ENCODE data around the gene ITGA3. TPM values are rescaled to one million over a fixed set of nuclear protein-coding genes. Genes with fewer than 3 reads are reported as not detected.

ITGA3 gene
- total and polyA plus RNA-seq, 2 of the 13 experiments (the other 11 are each of a cell fraction or from before 2014, with no cell fraction given), result 0.48 to 0.69 TPM

GRCh38 chr17:50075446-50076032, 19.6 kb downstream of the ITGA3 start:
- in situ Hi-C loops (cut with HindIII; ENCODE audit: extremely low pct_ligation_motif_present, low pct_unique_long_range_greater_than_20kb), result no loop called here
- no peak overlapping the region for H3K27ac ChIP-seq (ENCODE audit: extremely low read length, insufficient read depth, low read length)

DNA sequence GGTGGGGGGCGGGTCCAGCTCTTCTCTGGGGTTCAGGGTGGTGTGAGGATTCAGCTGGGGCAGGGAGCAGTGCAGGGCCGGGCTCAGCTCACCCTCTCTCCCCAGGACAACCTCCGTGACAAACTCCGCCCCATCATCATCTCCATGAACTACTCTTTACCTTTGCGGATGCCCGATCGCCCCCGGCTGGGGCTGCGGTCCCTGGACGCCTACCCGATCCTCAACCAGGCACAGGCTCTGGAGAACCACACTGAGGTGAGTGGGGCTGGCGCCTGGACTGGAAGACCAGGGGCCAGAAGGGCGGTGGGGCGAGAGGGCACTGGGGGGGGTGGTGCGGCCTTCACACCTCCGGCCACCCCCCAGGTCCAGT, 20.3 kb downstream of the ITGA3 start:
- CTCF ChIA-PET (ENCODE audit: low intra/inter-chr PET ratio, low total read pairs), result no interaction called here

More at GRCh38 chr17:50075446-50076032, 19.6 kb downstream of the ITGA3 start:
- Histone ChIP-seq H3K36me3 (replicated peaks in 1 of 2; ENCODE audit: control insufficient read depth in 1 of 2, insufficient read depth in 2 of 2, low read length in 2 of 2) (no peaks in the 10 kb centered on the region), H3K9ac (ENCODE audit: insufficient read depth, low read depth, low read length) (no peak overlapping the region), H3K4me1 (ENCODE audit: insufficient read depth, low read length) (no peaks in the 10 kb centered on the region), H3K79me2 (ENCODE audit: insufficient read depth, low read length) (no peaks in the 10 kb centered on the region), H3K4me3 (replicated peaks in 1 of 3; ENCODE audit: insufficient read depth in 1 of 3, low read depth in 2 of 3, low read length in 3 of 3) (no peak overlapping the region), H3K9me3 (ENCODE audit: low read length) (no peaks in the 10 kb centered on the region), H3K27me3 (ENCODE audit: control insufficient read depth in 1 of 2, insufficient read depth in 2 of 2, low read length in 2 of 2) (peaks cover 0 to 26% of the 10 kb centered on the region in 2 experiments; a peak in 2 of 5 replicates), H2AFZ (ENCODE audit: low read length) (no peak overlapping the region), H4K20me1 (ENCODE audit: insufficient read depth, low read length) (peaks cover 3% of the 10 kb centered on the region; the same call in 1 of the 2 replicates), H3K4me2 (ENCODE audit: low read depth, low read length) (no peak overlapping the region)
- DNase-seq (ENCODE audit: low spot score) (no peak), FAIRE-seq (no peak), ATAC-seq (no peak)
- no TSS peak for BruUV-seq (replicated peaks)
- intact Hi-C loops (cut with micrococcal nuclease; ENCODE audit: unreplicated experiment), result no loop called here
- ChIA-PET POLR2A (no interaction called here), CTCF (ENCODE audit: low intra/inter-chr PET ratio, low total read pairs) (no interaction called here)
- WGBS (ENCODE audit: low lambda C conversion rate), result 67% methylated on average over 12 of the region's 16 CpGs
- TF ChIP-seq ARNTL (CRISPR knock-in tag; IDR thresholded peaks at IDR 0.05), result no peak
- no peak for TF ChIP-seq CBX2 (IDR thresholded peaks at IDR 0.05; ENCODE audit: low read depth, low read length)
- TF ChIP-seq CBX2 (CRISPR knock-in tag; IDR thresholded peaks at IDR 0.05; ENCODE audit: low read depth), result no peak
- no peak for TF ChIP-seq ZNF577 (CRISPR knock-in tag; IDR thresholded peaks at IDR 0.05; ENCODE audit: borderline replicate concordance, low read depth)
- TF ChIP-seq ZNF883 (CRISPR knock-in tag; IDR thresholded peaks at IDR 0.05; ENCODE audit: not compliant biosample characterization), result no peak
- TF ChIP-seq KMT2B (CRISPR knock-in tag; IDR thresholded peaks at IDR 0.05), result no peak
- no peak for TF ChIP-seq SUZ12 (IDR thresholded peaks at IDR 0.05; ENCODE audit: low read depth, low read length)
- no peak for TF ChIP-seq ZNF446 (CRISPR knock-in tag; IDR thresholded peaks at IDR 0.05)
- TF ChIP-seq ZNF275 (CRISPR knock-in tag; IDR thresholded peaks at IDR 0.05; ENCODE audit: borderline replicate concordance), result no peak

More for the DNA sequence above, 20.3 kb downstream of the ITGA3 start:
- H3K4me3 ChIP-seq (replicated peaks in 1 of 3; ENCODE audit: insufficient read depth in 1 of 3, low read depth in 2 of 3, low read length in 3 of 3), result no peak overlapping the region
- ATAC-seq (no peak), FAIRE-seq (no peak), DNase-seq (ENCODE audit: low spot score) (no peak)
- TF ChIP-seq KDM5A (IDR thresholded peaks at IDR 0.05; ENCODE audit: borderline replicate concordance, low read length) (no peak), JUN (CRISPR knock-in tag; IDR thresholded peaks at IDR 0.05) (no peak), ISX (CRISPR knock-in tag; conservative IDR thresholded peaks at IDR 0.05) (no peak), HOXA5 (CRISPR knock-in tag; IDR thresholded peaks at IDR 0.05) (no peak), ZSCAN9 (CRISPR knock-in tag; IDR thresholded peaks at IDR 0.05; ENCODE audit: borderline replicate concordance) (no peak), FOXK2 (IDR thresholded peaks at IDR 0.05) (no peak), KLF11 (CRISPR knock-in tag; IDR thresholded peaks at IDR 0.05) (no peak), ZBTB21 (CRISPR knock-in tag; IDR thresholded peaks at IDR 0.05) (no peak), HOXA9 (CRISPR knock-in tag; IDR thresholded peaks at IDR 0.05; ENCODE audit: borderline replicate concordance) (no peak)
- TF ChIP-seq, protein P1, sequence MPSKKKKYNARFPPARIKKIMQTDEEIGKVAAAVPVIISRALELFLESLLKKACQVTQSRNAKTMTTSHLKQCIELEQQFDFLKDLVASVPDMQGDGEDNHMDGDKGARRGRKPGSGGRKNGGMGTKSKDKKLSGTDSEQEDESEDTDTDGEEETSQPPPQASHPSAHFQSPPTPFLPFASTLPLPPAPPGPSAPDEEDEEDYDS (CRISPR knock-in tag; IDR thresholded peaks at IDR 0.05), result no peak
- TF ChIP-seq, protein P2, sequence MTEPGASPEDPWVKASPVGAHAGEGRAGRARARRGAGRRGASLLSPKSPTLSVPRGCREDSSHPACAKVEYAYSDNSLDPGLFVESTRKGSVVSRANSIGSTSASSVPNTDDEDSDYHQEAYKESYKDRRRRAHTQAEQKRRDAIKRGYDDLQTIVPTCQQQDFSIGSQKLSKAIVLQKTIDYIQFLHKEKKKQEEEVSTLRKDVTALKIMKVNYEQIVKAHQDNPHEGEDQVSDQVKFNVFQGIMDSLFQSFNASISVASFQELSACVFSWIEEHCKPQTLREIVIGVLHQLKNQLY (CRISPR knock-in tag; IDR thresholded peaks at IDR 0.05), result no peak
- H3K36me3 ChIP-seq (replicated peaks in 1 of 2; ENCODE audit: control insufficient read depth in 1 of 2, insufficient read depth in 2 of 2, low read length in 2 of 2), result no peaks in the 10 kb centered on the region
- no TSS peak for BruUV-seq (replicated peaks)
- in situ Hi-C loops (cut with HindIII; ENCODE audit: extremely low pct_ligation_motif_present, low pct_unique_long_range_greater_than_20kb), result no loop called here
- H3K27ac ChIP-seq (ENCODE audit: extremely low read length, insufficient read depth, low read length), result no peak overlapping the region
- H4K20me1 ChIP-seq (ENCODE audit: insufficient read depth, low read length), result peaks cover 3% of the 10 kb centered on the region; the same call in 1 of the 2 replicates
- no peaks in the 10 kb centered on the region for H3K79me2 ChIP-seq (ENCODE audit: insufficient read depth, low read length)
- intact Hi-C loops (cut with micrococcal nuclease; ENCODE audit: unreplicated experiment), result no loop called here
- H3K27me3 ChIP-seq (ENCODE audit: control insufficient read depth in 1 of 2, insufficient read depth in 2 of 2, low read length in 2 of 2), result peaks cover 0 to 26% of the 10 kb centered on the region in 2 experiments; a peak in 2 of 5 replicates
- POLR2A ChIA-PET, result no interaction called here
- no peak overlapping the region for H3K9ac ChIP-seq (ENCODE audit: insufficient read depth, low read depth, low read length)
- WGBS (ENCODE audit: low lambda C conversion rate), result 64% methylated on average over 14 of the region's 16 CpGs
- H3K4me1 ChIP-seq (ENCODE audit: insufficient read depth, low read length), result no peaks in the 10 kb centered on the region
- no peak overlapping the region for H3K4me2 ChIP-seq (ENCODE audit: low read depth, low read length)
- H2AFZ ChIP-seq (ENCODE audit: low read length), result no peak overlapping the region
- H3K9me3 ChIP-seq (ENCODE audit: low read length), result no peaks in the 10 kb centered on the region
